ENCODE data around the gene KLF6.
A peak's percentile ranks its signal among the peaks of the same experiment; 100 is the strongest.

The KLF6 gene

DNA sequence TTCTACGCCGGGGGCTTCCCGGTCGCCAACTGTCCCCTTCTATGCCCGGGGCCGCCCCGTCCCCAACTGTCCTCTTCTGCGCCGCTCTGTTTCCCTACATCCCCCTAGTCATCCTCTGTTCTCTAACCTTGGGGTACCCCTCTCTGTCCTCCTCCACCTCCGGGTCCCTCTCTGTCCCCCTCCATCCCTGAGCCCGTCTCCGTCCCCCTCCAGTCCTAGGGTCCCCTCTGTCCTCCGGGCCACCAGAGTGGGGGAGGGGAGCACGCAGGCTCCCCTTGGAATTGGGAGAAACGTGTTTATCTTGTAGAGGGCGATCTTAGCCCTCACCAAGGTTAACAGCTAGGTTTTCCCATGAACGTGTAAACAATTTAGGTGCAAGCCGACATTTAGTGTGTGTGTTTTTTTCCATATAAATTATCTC is 852 bp upstream of the KLF6 start:
- DNase-seq (ENCODE audit: low spot score) = no peak
- in situ Hi-C loops (cut with MboI; ENCODE audit: low sequenced_read_pairs, unreplicated experiment) = no loop called here
- TF ChIP-seq, protein P1, sequence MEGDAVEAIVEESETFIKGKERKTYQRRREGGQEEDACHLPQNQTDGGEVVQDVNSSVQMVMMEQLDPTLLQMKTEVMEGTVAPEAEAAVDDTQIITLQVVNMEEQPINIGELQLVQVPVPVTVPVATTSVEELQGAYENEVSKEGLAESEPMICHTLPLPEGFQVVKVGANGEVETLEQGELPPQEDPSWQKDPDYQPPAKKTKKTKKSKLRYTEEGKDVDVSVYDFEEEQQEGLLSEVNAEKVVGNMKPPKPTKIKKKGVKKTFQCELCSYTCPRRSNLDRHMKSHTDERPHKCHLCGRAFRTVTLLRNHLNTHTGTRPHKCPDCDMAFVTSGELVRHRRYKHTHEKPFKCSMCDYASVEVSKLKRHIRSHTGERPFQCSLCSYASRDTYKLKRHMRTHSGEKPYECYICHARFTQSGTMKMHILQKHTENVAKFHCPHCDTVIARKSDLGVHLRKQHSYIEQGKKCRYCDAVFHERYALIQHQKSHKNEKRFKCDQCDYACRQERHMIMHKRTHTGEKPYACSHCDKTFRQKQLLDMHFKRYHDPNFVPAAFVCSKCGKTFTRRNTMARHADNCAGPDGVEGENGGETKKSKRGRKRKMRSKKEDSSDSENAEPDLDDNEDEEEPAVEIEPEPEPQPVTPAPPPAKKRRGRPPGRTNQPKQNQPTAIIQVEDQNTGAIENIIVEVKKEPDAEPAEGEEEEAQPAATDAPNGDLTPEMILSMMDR (IDR thresholded peaks at IDR 0.05; ENCODE audit: borderline replicate concordance, control extremely low read depth, extremely low read depth, insufficient read depth, missing control alignments) = no peak

DNA sequence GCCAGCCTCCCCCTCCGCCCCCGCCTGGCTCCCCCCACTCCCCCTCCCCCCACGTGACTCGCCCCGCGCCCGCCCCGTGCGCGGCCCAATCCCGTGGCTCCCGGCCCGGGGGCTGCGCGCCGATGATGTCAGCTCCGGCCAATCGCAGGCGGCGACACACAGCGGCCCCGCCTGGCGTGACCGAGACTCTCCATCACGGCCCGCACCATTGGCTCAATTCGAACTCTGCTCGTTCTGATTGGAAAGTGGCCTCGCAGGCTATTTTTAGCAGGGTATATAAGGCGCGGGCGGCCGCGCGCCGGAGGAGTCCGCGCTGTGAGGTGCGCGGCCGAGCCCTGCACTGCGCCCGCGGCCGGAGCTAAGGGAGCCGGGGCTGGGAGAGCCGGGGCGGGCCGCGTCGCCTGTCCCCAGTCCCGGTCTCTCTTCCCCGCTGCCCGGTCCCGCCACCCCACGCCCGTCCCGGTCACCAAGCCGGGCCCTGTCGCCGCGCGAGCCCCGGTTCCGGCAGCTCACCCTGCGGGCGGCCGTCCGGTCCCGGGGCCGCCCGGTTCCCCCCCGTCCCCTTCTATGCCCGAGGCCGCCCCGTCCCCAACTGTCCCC is 342 bp upstream of the KLF6 start:
- TF ChIP-seq, protein P1 (IDR thresholded peaks at IDR 0.05; ENCODE audit: borderline replicate concordance, control extremely low read depth, extremely low read depth, insufficient read depth, missing control alignments) = no peak
- peak; percentile 99 for DNase-seq (ENCODE audit: low spot score)
- in situ Hi-C loops (cut with MboI; ENCODE audit: low sequenced_read_pairs, unreplicated experiment) = no loop called here

DNA sequence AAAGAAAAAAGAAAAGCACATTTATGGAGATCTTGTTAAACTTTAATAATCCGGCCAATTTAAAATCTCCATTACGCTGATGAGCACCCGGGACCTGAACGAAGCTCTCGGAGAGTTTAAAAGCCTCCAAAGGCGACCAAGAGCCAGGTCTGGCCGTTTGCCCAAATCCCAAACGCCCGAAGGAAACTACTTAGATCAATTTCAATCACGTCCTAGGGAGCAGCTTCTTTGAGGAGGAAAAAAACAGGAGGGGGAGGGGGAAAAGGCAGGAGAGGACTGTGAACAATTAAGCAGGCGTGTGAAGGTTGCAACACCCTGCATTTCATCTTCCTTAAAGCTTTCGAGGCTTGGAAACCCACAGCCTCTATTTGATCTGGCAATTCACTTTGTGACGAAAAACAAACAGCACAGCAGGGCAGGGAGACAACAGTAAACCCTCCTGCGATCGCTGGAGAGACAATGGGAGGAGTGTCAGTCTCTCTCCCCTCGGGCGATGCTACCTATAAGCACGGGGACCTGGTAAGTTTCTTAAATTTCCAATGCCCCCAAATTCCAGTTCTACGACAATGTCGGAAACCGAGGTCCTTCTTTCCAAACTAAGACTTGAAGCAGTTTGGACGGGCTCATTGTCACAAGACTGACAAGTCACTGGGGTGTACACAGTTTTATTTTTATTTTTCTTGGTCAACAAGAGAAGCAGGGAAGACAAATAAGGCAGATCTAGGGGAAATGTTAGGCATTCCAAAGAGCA is 1.2 kb downstream of the KLF6 start:
- in situ Hi-C loops (cut with MboI; ENCODE audit: low sequenced_read_pairs, unreplicated experiment) = no loop called here
- no peak for DNase-seq (ENCODE audit: low spot score)
- TF ChIP-seq, protein P1 (IDR thresholded peaks at IDR 0.05; ENCODE audit: borderline replicate concordance, control extremely low read depth, extremely low read depth, insufficient read depth, missing control alignments) = no peak

DNA sequence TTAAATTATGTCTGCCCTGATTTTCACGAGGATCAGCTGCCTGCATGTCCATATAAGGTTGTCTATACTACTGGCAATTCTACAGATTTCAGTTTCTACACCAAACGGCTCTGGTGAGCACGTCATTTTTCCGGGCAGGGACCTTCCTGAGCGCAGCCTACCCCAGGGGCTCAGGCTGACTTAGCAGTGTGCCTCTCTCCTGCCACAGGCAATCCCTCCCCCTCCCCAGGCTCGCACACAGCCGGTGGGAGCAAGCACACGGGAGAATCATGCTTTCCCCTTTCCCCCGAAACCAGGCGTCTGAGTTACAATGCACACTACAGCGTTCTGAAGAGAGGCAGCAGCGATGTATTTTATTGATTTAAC is 1.7 kb downstream of the KLF6 start:
- DNase-seq (ENCODE audit: low spot score) = peak; percentile 76
- in situ Hi-C loops (cut with MboI; ENCODE audit: low sequenced_read_pairs, unreplicated experiment) = no loop called here
- TF ChIP-seq, protein P1 (IDR thresholded peaks at IDR 0.05; ENCODE audit: borderline replicate concordance, control extremely low read depth, extremely low read depth, insufficient read depth, missing control alignments) = no peak

DNA sequence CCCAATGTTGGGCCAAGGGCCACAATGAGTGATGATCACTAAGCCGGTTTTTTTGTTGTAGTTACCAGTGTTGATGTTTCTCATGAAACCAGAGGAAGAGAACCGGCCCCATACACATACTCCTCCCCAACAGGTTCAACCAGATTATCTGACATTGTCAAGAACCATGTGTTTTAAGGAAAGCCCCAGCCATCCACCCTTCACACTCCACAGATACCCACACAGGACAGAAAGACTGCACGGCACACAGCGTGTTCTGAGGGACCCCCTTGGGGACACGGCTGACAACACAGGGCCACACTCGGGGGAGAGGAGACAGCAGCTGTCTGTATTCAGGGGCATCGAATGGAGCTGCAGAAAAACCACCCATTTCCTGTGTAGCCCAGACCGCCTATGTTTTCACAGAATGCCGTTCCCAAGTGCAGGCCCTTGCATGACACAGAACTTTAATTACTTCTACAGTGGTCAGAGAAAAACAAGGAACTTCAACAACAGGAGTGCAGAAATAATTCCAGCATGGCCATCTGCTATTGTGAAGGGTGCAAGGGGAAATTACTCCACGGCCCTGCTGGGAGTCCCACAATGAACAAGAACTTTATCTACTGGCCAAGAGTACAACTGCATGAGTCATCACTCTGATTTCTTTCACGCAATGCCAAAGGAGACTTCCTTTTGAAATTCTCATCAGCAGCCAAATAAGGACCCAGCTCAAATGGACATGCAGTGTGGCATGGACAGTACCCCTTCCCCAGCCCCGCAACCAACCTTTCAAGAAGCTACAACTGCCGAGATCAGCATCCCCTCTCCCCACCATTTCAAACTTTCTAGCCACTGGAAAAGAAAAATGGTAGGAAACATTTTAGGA is 2.3 kb downstream of the KLF6 start:
- peak; percentile 64 for DNase-seq (ENCODE audit: low spot score)
- TF ChIP-seq, protein P1 (IDR thresholded peaks at IDR 0.05; ENCODE audit: borderline replicate concordance, control extremely low read depth, extremely low read depth, insufficient read depth, missing control alignments) = no peak
- in situ Hi-C loops (cut with MboI; ENCODE audit: low sequenced_read_pairs, unreplicated experiment) = no loop called here

DNA sequence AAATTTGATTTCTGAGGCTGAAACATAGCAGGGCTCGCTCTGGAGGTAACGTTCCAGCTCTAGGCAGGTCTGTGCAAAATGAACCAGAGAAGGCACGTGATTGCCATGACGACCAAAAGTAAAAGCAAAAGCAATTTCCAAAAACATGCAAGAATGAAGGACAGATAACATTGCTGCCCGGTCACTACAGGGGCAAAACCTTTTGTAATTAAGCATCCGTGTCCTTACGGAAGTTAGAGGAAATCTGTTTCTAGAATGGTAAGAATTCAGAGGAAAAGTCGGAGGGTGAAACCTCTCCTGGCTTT is 2.9 kb downstream of the KLF6 start:
- in situ Hi-C loops (cut with MboI; ENCODE audit: low sequenced_read_pairs, unreplicated experiment) = no loop called here
- TF ChIP-seq, protein P1 (IDR thresholded peaks at IDR 0.05; ENCODE audit: borderline replicate concordance, control extremely low read depth, extremely low read depth, insufficient read depth, missing control alignments) = no peak
- peak; percentile 61 for DNase-seq (ENCODE audit: low spot score)
